ENCODE data around the gene LANCL3.

DNA sequence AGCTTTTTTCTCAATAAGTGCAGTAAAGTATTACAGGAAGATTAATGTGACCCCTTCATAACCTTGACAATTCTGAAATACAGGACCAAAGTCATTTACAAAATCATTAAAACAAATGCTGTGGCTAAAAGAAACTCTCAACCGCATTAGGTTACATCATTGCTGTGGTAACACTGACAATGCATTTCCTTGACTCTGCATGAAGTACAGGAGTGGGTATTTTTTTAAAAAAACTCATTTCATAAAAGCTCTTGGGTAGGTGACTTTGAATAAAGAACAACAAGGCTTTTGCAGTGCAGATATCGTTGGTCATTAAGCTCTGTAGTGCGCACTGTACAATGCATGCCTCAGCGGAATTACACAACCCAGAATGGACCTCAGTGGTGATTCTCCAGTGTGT lies 90.7 kb downstream of the LANCL3 start:
- TF ChIP-seq POLR2A (IDR thresholded peaks at IDR 0.05) = no peak
- TF ChIP-seq, protein P1, sequence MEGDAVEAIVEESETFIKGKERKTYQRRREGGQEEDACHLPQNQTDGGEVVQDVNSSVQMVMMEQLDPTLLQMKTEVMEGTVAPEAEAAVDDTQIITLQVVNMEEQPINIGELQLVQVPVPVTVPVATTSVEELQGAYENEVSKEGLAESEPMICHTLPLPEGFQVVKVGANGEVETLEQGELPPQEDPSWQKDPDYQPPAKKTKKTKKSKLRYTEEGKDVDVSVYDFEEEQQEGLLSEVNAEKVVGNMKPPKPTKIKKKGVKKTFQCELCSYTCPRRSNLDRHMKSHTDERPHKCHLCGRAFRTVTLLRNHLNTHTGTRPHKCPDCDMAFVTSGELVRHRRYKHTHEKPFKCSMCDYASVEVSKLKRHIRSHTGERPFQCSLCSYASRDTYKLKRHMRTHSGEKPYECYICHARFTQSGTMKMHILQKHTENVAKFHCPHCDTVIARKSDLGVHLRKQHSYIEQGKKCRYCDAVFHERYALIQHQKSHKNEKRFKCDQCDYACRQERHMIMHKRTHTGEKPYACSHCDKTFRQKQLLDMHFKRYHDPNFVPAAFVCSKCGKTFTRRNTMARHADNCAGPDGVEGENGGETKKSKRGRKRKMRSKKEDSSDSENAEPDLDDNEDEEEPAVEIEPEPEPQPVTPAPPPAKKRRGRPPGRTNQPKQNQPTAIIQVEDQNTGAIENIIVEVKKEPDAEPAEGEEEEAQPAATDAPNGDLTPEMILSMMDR (IDR thresholded peaks at IDR 0.05) = no peak
